GDM1 (cell line): ENCODE data around the gene SORBS1.
"Not testable (repeated sequence)": the region's sequence is repeated elsewhere in the genome, so short reads cannot be mapped to it uniquely, and the experiment has no call there.

Experiments used
- DNase-seq: peaks from one replicate; lab custom pipeline; 2025; lab: John Stamatoyannopoulos, UW

The SORBS1 gene

GRCh38 chr10:95388539-95388938 is 172.6 kb downstream of the SORBS1 start:
- DNase-seq, result no peak

GRCh38 chr10:95388109-95388471 is 173.1 kb downstream of the SORBS1 start:
- no peak for DNase-seq

GRCh38 chr10:95384011-95384704 is 177.0 kb downstream of the SORBS1 start:
- DNase-seq, result no peak

GRCh38 chr10:95382596-95382995 is 178.6 kb downstream of the SORBS1 start:
- DNase-seq, result no peak

GRCh38 chr10:95382174-95382573 is 179.0 kb downstream of the SORBS1 start:
- no peak for DNase-seq

GRCh38 chr10:95377950-95378349 is 183.2 kb downstream of the SORBS1 start:
- no peak for DNase-seq

- DNase-seq, result no peak
Observed at GRCh38 chr10:95375418-95375817, 185.8 kb downstream of the SORBS1 start.

- DNase-seq, result peak; percentile 81
Observed at GRCh38 chr10:95374597-95375209, 186.5 kb downstream of the SORBS1 start.

- DNase-seq, result no peak
Observed at GRCh38 chr10:95373660-95374059, 187.5 kb downstream of the SORBS1 start.

GRCh38 chr10:95364342-95364741 is 196.8 kb downstream of the SORBS1 start:
- DNase-seq, result no peak

- peak; percentile 48 for DNase-seq
Observed at GRCh38 chr10:95363303-95363912, 197.8 kb downstream of the SORBS1 start.

GRCh38 chr10:95360122-95360714 is 201.0 kb downstream of the SORBS1 start:
- no peak for DNase-seq

- no peak for DNase-seq
Observed at GRCh38 chr10:95359466-95359865, 201.7 kb downstream of the SORBS1 start.

GRCh38 chr10:95356190-95356955 is 204.8 kb downstream of the SORBS1 start:
- DNase-seq, result no peak

- no peak for DNase-seq
Observed at GRCh38 chr10:95355301-95355700, 205.9 kb downstream of the SORBS1 start.

GRCh38 chr10:95354110-95354509 is 207.1 kb downstream of the SORBS1 start:
- no peak for DNase-seq

GRCh38 chr10:95353123-95353522 is 208.0 kb downstream of the SORBS1 start:
- DNase-seq, result no peak

- DNase-seq, result no peak
Observed at GRCh38 chr10:95352684-95353083, 208.5 kb downstream of the SORBS1 start.

GRCh38 chr10:95350830-95351228 is 210.3 kb downstream of the SORBS1 start:
- DNase-seq, result no peak

- DNase-seq, result no peak
Observed at GRCh38 chr10:95350219-95350829, 210.8 kb downstream of the SORBS1 start.

- not testable (repeated sequence) for DNase-seq
Observed at GRCh38 chr10:95347402-95347766, 213.8 kb downstream of the SORBS1 start.
